NCI-H2029 treated with DMSO at 0.1 percent for 48 hours (cell line): ENCODE measurements around the gene RNF148.
"Not testable (repeated sequence)": the region's sequence is repeated elsewhere in the genome, so short reads cannot be mapped to it uniquely, and the experiment has no call there.

Source experiments
- DNase-seq: peaks from one replicate; lab custom pipeline; 2025; lab: John Stamatoyannopoulos, UW

RNF148 gene

GRCh38 chr7:122689346-122690109 is 13.2 kb downstream of the RNF148 start:
- no peak for DNase-seq

- no peak for DNase-seq
Observed at GRCh38 chr7:122688400-122688998, 14.2 kb downstream of the RNF148 start.

GRCh38 chr7:122686360-122686878 is 16.3 kb downstream of the RNF148 start:
- no peak for DNase-seq

GRCh38 chr7:122684504-122684903 is 18.2 kb downstream of the RNF148 start:
- no peak for DNase-seq

GRCh38 chr7:122682815-122683550 is 19.7 kb downstream of the RNF148 start:
- no peak for DNase-seq

GRCh38 chr7:122681186-122681585 is 21.5 kb downstream of the RNF148 start:
- not testable (repeated sequence) for DNase-seq

- DNase-seq: no peak
Observed at GRCh38 chr7:122679813-122680212, 22.9 kb downstream of the RNF148 start.

GRCh38 chr7:122679269-122679709 is 23.4 kb downstream of the RNF148 start:
- DNase-seq: peak; percentile 52

GRCh38 chr7:122677149-122677548 is 25.6 kb downstream of the RNF148 start:
- no peak for DNase-seq

GRCh38 chr7:122676466-122676865 is 26.3 kb downstream of the RNF148 start:
- peak; percentile 85 for DNase-seq

- DNase-seq: no peak
Observed at GRCh38 chr7:122675621-122676020, 27.1 kb downstream of the RNF148 start.

- DNase-seq: no peak
Observed at GRCh38 chr7:122675011-122675410, 27.7 kb downstream of the RNF148 start.

- peak; percentile 86 for DNase-seq
Observed at GRCh38 chr7:122674502-122674901, 28.2 kb downstream of the RNF148 start.

- no peak for DNase-seq
Observed at GRCh38 chr7:122673951-122674350, 28.8 kb downstream of the RNF148 start.

- no peak for DNase-seq
Observed at GRCh38 chr7:122672536-122672935, 30.2 kb downstream of the RNF148 start.

- no peak for DNase-seq
Observed at GRCh38 chr7:122663733-122664132, 39.0 kb downstream of the RNF148 start.

GRCh38 chr7:122658856-122659255 is 43.9 kb downstream of the RNF148 start:
- DNase-seq: no peak

GRCh38 chr7:122653685-122654084 is 49.0 kb downstream of the RNF148 start:
- no peak for DNase-seq

GRCh38 chr7:122652876-122653275 is 49.8 kb downstream of the RNF148 start:
- peak; percentile 90 for DNase-seq
